HepG2 (cell line): ENCODE results near the gene TM4SF4. TPM values are rescaled to one million over a fixed set of nuclear protein-coding genes. Genes with fewer than 3 reads are reported as not detected.

Experiments
- ATAC-seq: fragments of 200-7000 bp; cut with Tn5 transposase; 3 replicates; pipeline ENCODE4 v1.9.1; 2020; ENCODE audit warnings: mild to moderate bottlenecking, moderate library complexity
- BruUV-seq: library from RNA; stranded (reverse); fragments of 400-500 nt; replicated peaks from 2 replicates; lab custom pipeline; 2021; lab: Mats Ljungman, UMichigan
- CTCF ChIA-PET: fragments of 300-600 bp; formaldehyde crosslinking; extraction: SDS; loops from one replicate; lab custom pipeline; 2021; ENCODE audit warnings: low total read pairs, inconsistent platforms, low intra/inter-chr PET ratio; lab: Yijun Ruan, JAX
- POLR2A ChIA-PET: fragments of 350-600 bp; sonication (Branson Sonifier 250); formaldehyde crosslinking; loops from one replicate; lab custom pipeline; 2020; ENCODE audit warnings: antibody characterized with exemption, inconsistent platforms; lab: Yijun Ruan, JAX
- DNase-seq: peaks from one replicate; pipeline ENCODE4 v3.0.0-alpha.2; 2015; ENCODE audit warnings: low spot score
- FAIRE-seq: peaks from 3 replicates; lab custom pipeline; 2011; peaks lifted over from hg19 to GRCh38; lab: Jason Lieb, UNC
- H2AFZ ChIP-seq: one replicate; pipeline ENCODE4 v1.6.1; 2011; ENCODE audit warnings: low read length, inconsistent platforms
- H3K27ac ChIP-seq: fragments of 300-600 bp; 3 replicates; pipeline ENCODE4 v1.8.0; 2011; ENCODE audit warnings: mixed run types, mild to moderate bottlenecking, mixed read lengths, low read length, inconsistent platforms; ENCODE audit not compliant: insufficient read depth; ENCODE audit errors: extremely low read length
- H3K27me3 ChIP-seq, 2 experiments: fragments of 200-600 bp in 1 of 2; 2 replicates in 1 of 2; 3 replicates in 1 of 2; pipeline versions ENCODE4 v1.6.0 to v1.8.0; 2011; ENCODE audit warnings: low read length in 2 of 2, mild to moderate bottlenecking in 2 of 2, moderate library complexity in 2 of 2, inconsistent platforms in 1 of 2; ENCODE audit not compliant: insufficient read depth in 2 of 2, control insufficient read depth in 1 of 2
- H3K36me3 ChIP-seq, 2 experiments: fragments of 200-600 bp in 1 of 2; replicated peaks in 1 of 2; 2 replicates in 1 of 2; 3 replicates in 1 of 2; pipeline versions ENCODE4 v1.5.1 to v1.8.0; 2011; ENCODE audit warnings: low read length in 2 of 2, inconsistent platforms in 1 of 2; ENCODE audit not compliant: insufficient read depth in 2 of 2, control insufficient read depth in 1 of 2
- H3K4me1 ChIP-seq: 2 replicates; pipeline ENCODE4 v1.5.1; 2012; ENCODE audit warnings: low read length, inconsistent platforms; ENCODE audit not compliant: insufficient read depth
- H3K4me2 ChIP-seq: 2 replicates; pipeline ENCODE4 v1.6.0; 2011; ENCODE audit warnings: low read depth, low read length, inconsistent platforms
- H3K4me3 ChIP-seq, 3 experiments: fragments of 200-600 bp in 1 of 3; sonication (generic), shearing (Covaris generic) in 1 of 3; replicated peaks in 1 of 3; 2 replicates each; pipeline ENCODE4 v1.5.1; 2011 to 2016; ENCODE audit warnings: low read length in 3 of 3, inconsistent platforms in 2 of 3, low read depth in 2 of 3, mild to moderate bottlenecking in 2 of 3, control low read depth in 1 of 3, mixed read lengths in 1 of 3; ENCODE audit not compliant: insufficient read depth in 1 of 3
- H3K79me2 ChIP-seq: one replicate; pipeline ENCODE4 v1.6.1; 2011; ENCODE audit warnings: low read length, inconsistent platforms; ENCODE audit not compliant: insufficient read depth
- H3K9ac ChIP-seq: 2 replicates; pipeline ENCODE4 v1.6.0; 2011; ENCODE audit warnings: mild to moderate bottlenecking, low read depth, low read length, inconsistent platforms; ENCODE audit not compliant: insufficient read depth
- H3K9me3 ChIP-seq: 2 replicates; pipeline ENCODE4 v1.5.1; 2012; ENCODE audit warnings: mild to moderate bottlenecking, low read length
- H4K20me1 ChIP-seq: 2 replicates; pipeline ENCODE4 v1.6.0; 2011; ENCODE audit warnings: inconsistent platforms, mild to moderate bottlenecking, low read length, moderate library complexity; ENCODE audit not compliant: insufficient read depth
- KLF11 ChIP-seq: IDR thresholded peaks from 2 replicates; pipeline ENCODE4 v1.6.1; 2016; ENCODE audit warnings: missing compliant biosample characterization
- KMT2B ChIP-seq: IDR thresholded peaks from 2 replicates; pipeline ENCODE4 v1.6.1; 2016; ENCODE audit warnings: missing genetic modification reagents, missing compliant biosample characterization
- NFE2L1 ChIP-seq: sonication (generic); formaldehyde crosslinking; IDR thresholded peaks from 2 replicates; pipeline ENCODE4 v1.4.0; 2020; ENCODE audit warnings: missing genetic modification reagents, mild to moderate bottlenecking, borderline replicate concordance
- TBL1XR1 ChIP-seq: fragments of 150-350 bp; IDR thresholded peaks from 2 replicates; pipeline ENCODE4 v1.6.1; 2014; ENCODE audit warnings: borderline replicate concordance, low read length; ENCODE audit not compliant: partially characterized antibody
- ZMYM3 ChIP-seq: sonication (generic); formaldehyde crosslinking; IDR thresholded peaks from 2 replicates; pipeline ENCODE4 v1.5.1; 2020; ENCODE audit warnings: mild to moderate bottlenecking, missing genetic modification reagents
- ZNF101 ChIP-seq: sonication (generic); formaldehyde crosslinking; IDR thresholded peaks from 2 replicates; pipeline ENCODE4 v1.4.0; 2020; ENCODE audit warnings: mild to moderate bottlenecking, low read depth, missing genetic modification reagents, borderline replicate concordance
- ZNF12 ChIP-seq: sonication (generic); formaldehyde crosslinking; IDR thresholded peaks from 2 replicates; pipeline ENCODE4 v1.5.0; 2020; ENCODE audit warnings: missing genetic modification reagents
- ZNF383 ChIP-seq: sonication (generic); formaldehyde crosslinking; IDR thresholded peaks from 2 replicates; pipeline ENCODE4 v1.4.0; 2020; ENCODE audit warnings: missing genetic modification reagents, mild to moderate bottlenecking, borderline replicate concordance
- ZNF432 ChIP-seq: sonication (generic); formaldehyde crosslinking; IDR thresholded peaks from 2 replicates; pipeline ENCODE4 v1.5.0; 2020; ENCODE audit warnings: missing genetic modification reagents, mild to moderate bottlenecking, borderline replicate concordance
- ZNF713 ChIP-seq: sonication (generic); formaldehyde crosslinking; IDR thresholded peaks from 2 replicates; pipeline ENCODE4 v1.4.0; 2020; ENCODE audit warnings: mild to moderate bottlenecking, missing genetic modification reagents
- ZNF777 ChIP-seq: sonication (generic); formaldehyde crosslinking; IDR thresholded peaks from 2 replicates; pipeline ENCODE4 v1.4.0; 2020; ENCODE audit warnings: missing genetic modification reagents
- ZNF839 ChIP-seq: sonication (generic); formaldehyde crosslinking; IDR thresholded peaks from 2 replicates; pipeline ENCODE4 v1.4.0; 2020; ENCODE audit warnings: missing genetic modification reagents, mild to moderate bottlenecking, borderline replicate concordance
- WGBS: methylation state at CpG from one replicate; pipeline ENCODE4 v1.1.6; 2017; ENCODE audit warnings: low lambda C conversion rate; 5-methylcytosine and 5-hydroxymethylcytosine counted together
- in situ Hi-C: cut with HindIII; loops from 2 replicates; pipeline ENCODE4 v1.10.0; 2017; ENCODE audit warnings: low pct_unique_long_range_greater_than_20kb; ENCODE audit not compliant: extremely low pct_ligation_motif_present
- intact Hi-C: fragments of 100-400 bp; cut with micrococcal nuclease; formaldehyde crosslinking; loops from one replicate; pipeline ENCODE4 v1.10.0; 2022; ENCODE audit not compliant: unreplicated experiment
- polyA plus RNA-seq, 8 experiments: library from polyadenylated mRNA; depleted of rRNA in 3 of 8; stranded (reverse) in 7 of 8; unstranded in 1 of 8; fragments of >200 nt; fragmentation: Illumina TruSeq in 4 of 8; extraction: Trizol in 4 of 8; gene quantifications; 2 replicates each; pipeline versions ENCODE4 v1.2.1 to v1.2.3, GENCODE V29; 2011 to 2016; ENCODE audit warnings: low read depth in 4 of 8, missing spikeins in 1 of 8, mixed read lengths in 1 of 8; ENCODE audit not compliant: insufficient read depth in 1 of 8
- total RNA-seq, 5 experiments: library from RNA; depleted of rRNA; stranded (reverse); fragments of >200 nt; fragmentation: Illumina TruSeq; extraction: Trizol; gene quantifications; 2 replicates each; pipeline ENCODE4 v1.2.3, GENCODE V29; 2016; ENCODE audit warnings: low read depth in 1 of 5
- TF ChIP-seq, protein P1 (sequence below): sonication (generic); formaldehyde crosslinking; IDR thresholded peaks from 2 replicates; pipeline ENCODE4 v1.4.0; 2020; ENCODE audit warnings: missing genetic modification reagents
- TF ChIP-seq, protein P2 (sequence below): sonication (generic); IDR thresholded peaks from 2 replicates; pipeline ENCODE4 v1.6.1; 2016; ENCODE audit warnings: low read depth, borderline replicate concordance
- TF ChIP-seq, protein P3 (sequence below): sonication (generic); formaldehyde crosslinking; IDR thresholded peaks from 2 replicates; pipeline ENCODE4 v1.4.0; 2020; ENCODE audit warnings: missing genetic modification reagents, mild to moderate bottlenecking, borderline replicate concordance
- TF ChIP-seq, protein P4 (sequence below): IDR thresholded peaks from 2 replicates; pipeline ENCODE4 v1.6.1; 2016; ENCODE audit warnings: low read depth

The TM4SF4 gene
- total and polyA plus RNA-seq, 2 of the 13 experiments (the other 11 are each of a cell fraction or from before 2014, with no cell fraction given), result 0.63 to 0.95 TPM

DNA sequence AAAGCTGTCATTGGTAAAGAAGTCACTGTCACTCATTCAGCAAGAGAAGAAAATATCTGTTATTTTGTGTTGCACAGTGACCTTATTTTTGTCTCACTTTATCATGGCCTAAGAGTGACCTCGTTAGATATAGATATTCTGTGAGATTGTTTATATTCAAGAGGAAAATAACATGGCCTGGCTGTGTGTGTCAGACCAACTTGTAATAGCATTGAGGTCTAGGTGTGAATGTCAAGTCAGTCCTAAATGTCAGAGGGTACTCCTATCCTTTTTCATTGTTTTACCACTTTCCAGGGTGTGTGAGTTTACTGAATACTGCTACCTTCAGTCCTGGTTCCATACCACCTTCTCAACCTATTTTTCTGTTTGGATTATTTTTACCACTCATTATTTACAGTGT, 18.5 kb upstream of the TM4SF4 start:
- Histone ChIP-seq H3K4me1 (peaks cover 27% of the 10 kb centered on the region), H4K20me1 (no peaks in the 10 kb centered on the region), H3K36me3 (no peaks in the 10 kb centered on the region), H3K9me3 (peaks cover 19% of the 10 kb centered on the region), H3K27ac (no peak overlapping the region), H3K4me3 (no peak overlapping the region), H3K4me2 (no peak overlapping the region), H3K79me2 (no peaks in the 10 kb centered on the region), H3K27me3 (no peaks in the 10 kb centered on the region), H3K9ac (no peak overlapping the region), H2AFZ (no peak overlapping the region)
- intact Hi-C loops, result no loop called here
- WGBS, result 30% methylated on average over 1 of the region's 1 CpG
- in situ Hi-C loops, result no loop called here
- DNase-seq (no peak), FAIRE-seq (no peak), ATAC-seq (no peak)
- POLR2A ChIA-PET, result no interaction called here
- BruUV-seq, result no TSS peak
- CTCF ChIA-PET, result no interaction called here
- TF ChIP-seq ZNF432 (CRISPR knock-in tag), result no peak
- TF ChIP-seq KLF11, result no peak
- TF ChIP-seq ZMYM3, result no peak
- TF ChIP-seq, protein P1, sequence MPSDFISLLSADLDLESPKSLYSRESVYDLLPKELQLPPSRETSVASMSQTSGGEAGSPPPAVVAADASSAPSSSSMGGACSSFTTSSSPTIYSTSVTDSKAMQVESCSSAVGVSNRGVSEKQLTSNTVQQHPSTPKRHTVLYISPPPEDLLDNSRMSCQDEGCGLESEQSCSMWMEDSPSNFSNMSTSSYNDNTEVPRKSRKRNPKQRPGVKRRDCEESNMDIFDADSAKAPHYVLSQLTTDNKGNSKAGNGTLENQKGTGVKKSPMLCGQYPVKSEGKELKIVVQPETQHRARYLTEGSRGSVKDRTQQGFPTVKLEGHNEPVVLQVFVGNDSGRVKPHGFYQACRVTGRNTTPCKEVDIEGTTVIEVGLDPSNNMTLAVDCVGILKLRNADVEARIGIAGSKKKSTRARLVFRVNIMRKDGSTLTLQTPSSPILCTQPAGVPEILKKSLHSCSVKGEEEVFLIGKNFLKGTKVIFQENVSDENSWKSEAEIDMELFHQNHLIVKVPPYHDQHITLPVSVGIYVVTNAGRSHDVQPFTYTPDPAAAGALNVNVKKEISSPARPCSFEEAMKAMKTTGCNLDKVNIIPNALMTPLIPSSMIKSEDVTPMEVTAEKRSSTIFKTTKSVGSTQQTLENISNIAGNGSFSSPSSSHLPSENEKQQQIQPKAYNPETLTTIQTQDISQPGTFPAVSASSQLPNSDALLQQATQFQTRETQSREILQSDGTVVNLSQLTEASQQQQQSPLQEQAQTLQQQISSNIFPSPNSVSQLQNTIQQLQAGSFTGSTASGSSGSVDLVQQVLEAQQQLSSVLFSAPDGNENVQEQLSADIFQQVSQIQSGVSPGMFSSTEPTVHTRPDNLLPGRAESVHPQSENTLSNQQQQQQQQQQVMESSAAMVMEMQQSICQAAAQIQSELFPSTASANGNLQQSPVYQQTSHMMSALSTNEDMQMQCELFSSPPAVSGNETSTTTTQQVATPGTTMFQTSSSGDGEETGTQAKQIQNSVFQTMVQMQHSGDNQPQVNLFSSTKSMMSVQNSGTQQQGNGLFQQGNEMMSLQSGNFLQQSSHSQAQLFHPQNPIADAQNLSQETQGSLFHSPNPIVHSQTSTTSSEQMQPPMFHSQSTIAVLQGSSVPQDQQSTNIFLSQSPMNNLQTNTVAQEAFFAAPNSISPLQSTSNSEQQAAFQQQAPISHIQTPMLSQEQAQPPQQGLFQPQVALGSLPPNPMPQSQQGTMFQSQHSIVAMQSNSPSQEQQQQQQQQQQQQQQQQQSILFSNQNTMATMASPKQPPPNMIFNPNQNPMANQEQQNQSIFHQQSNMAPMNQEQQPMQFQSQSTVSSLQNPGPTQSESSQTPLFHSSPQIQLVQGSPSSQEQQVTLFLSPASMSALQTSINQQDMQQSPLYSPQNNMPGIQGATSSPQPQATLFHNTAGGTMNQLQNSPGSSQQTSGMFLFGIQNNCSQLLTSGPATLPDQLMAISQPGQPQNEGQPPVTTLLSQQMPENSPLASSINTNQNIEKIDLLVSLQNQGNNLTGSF (CRISPR knock-in tag), result no peak
- TF ChIP-seq ZNF101 (CRISPR knock-in tag), result no peak
- TF ChIP-seq ZNF713 (CRISPR knock-in tag), result no peak
- no peak for TF ChIP-seq TBL1XR1
- TF ChIP-seq, protein P2, sequence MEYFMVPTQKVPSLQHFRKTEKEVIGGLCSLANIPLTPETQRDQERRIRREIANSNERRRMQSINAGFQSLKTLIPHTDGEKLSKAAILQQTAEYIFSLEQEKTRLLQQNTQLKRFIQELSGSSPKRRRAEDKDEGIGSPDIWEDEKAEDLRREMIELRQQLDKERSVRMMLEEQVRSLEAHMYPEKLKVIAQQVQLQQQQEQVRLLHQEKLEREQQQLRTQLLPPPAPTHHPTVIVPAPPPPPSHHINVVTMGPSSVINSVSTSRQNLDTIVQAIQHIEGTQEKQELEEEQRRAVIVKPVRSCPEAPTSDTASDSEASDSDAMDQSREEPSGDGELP, result no peak
- TF ChIP-seq, protein P3, sequence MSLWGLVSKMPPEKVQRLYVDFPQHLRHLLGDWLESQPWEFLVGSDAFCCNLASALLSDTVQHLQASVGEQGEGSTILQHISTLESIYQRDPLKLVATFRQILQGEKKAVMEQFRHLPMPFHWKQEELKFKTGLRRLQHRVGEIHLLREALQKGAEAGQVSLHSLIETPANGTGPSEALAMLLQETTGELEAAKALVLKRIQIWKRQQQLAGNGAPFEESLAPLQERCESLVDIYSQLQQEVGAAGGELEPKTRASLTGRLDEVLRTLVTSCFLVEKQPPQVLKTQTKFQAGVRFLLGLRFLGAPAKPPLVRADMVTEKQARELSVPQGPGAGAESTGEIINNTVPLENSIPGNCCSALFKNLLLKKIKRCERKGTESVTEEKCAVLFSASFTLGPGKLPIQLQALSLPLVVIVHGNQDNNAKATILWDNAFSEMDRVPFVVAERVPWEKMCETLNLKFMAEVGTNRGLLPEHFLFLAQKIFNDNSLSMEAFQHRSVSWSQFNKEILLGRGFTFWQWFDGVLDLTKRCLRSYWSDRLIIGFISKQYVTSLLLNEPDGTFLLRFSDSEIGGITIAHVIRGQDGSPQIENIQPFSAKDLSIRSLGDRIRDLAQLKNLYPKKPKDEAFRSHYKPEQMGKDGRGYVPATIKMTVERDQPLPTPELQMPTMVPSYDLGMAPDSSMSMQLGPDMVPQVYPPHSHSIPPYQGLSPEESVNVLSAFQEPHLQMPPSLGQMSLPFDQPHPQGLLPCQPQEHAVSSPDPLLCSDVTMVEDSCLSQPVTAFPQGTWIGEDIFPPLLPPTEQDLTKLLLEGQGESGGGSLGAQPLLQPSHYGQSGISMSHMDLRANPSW, result no peak
- TF ChIP-seq ZNF383 (CRISPR knock-in tag), result no peak
- TF ChIP-seq ZNF12 (CRISPR knock-in tag), result no peak
- TF ChIP-seq, protein P4, sequence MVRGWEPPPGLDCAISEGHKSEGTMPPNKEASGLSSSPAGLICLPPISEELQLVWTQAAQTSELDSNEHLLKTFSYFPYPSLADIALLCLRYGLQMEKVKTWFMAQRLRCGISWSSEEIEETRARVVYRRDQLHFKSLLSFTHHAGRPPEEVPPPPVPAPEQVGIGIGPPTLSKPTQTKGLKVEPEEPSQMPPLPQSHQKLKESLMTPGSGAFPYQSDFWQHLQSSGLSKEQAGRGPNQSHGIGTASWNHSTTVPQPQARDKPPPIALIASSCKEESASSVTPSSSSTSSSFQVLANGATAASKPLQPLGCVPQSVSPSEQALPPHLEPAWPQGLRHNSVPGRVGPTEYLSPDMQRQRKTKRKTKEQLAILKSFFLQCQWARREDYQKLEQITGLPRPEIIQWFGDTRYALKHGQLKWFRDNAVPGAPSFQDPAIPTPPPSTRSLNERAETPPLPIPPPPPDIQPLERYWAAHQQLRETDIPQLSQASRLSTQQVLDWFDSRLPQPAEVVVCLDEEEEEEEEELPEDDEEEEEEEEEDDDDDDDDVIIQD (CRISPR knock-in tag), result no peak
- TF ChIP-seq ZNF839 (CRISPR knock-in tag), result no peak
- no peak for TF ChIP-seq ZNF777
- TF ChIP-seq KMT2B, result no peak
- no peak for TF ChIP-seq NFE2L1 (CRISPR knock-in tag)
